GM19395 (cell line): Measurements from ENCODE around the gene MAPRE3.

Experiments used
- ATAC-seq: cut with Tn5 transposase; IDR thresholded peaks from one replicate; pipeline ENCODE4 v1.9.1; 2021; ENCODE audit warnings: mild to moderate bottlenecking, moderate library complexity; ENCODE audit not compliant: unreplicated experiment

The MAPRE3 gene

DNA sequence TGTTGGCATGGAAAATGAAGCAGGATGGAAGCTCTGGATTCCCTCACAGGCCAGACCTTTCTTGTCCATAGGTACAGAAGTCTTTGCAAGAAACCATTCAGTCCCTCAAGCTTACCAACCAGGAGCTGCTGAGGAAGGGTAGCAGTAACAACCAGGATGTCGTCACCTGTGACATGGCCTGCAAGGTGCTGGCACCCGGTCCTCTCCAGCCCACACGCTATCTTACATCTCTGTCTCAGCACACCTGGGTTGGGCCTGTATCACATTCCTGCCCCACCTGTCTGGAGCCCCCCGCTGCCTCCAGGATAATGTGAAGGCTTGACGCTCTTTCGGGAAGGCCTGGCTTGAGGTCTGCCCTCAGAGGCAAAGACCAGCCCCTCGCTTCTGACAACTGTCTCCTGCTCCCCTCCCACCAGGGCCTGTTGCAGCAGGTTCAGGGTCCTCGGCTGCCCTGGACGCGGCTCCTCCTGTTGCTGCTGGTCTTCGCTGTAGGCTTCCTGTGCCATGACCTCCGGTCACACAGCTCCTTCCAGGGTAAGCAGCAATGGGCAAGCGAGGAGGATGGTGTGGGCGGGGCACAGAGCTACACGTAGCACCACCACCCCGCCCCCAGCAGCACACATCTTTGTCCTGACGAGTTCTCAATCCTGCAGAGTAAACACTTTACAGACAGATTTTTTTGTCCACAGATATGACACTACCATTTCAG lies 68.3 kb downstream of the MAPRE3 start:
- ATAC-seq = no peak

DNA sequence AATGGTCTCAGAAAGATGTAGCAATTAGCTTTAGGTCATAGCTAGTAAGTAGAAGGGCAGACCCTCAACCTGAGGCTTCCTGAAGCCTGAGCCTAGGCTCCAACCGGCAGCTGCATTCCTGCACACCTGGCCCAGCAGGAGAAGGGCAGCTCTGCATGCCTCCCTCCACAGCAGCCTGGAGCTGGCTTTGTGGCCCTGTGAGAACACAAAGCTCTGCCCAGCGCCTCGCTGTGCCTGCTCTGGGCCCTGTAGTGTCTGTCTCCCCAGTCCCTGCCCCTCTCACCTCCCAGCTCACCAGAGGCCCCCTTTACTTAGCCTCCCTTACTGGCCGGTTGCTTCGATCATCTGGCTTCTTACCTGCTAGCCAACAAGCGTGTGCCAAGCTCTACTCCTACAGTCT lies 69.0 kb downstream of the MAPRE3 start:
- no peak for ATAC-seq

DNA sequence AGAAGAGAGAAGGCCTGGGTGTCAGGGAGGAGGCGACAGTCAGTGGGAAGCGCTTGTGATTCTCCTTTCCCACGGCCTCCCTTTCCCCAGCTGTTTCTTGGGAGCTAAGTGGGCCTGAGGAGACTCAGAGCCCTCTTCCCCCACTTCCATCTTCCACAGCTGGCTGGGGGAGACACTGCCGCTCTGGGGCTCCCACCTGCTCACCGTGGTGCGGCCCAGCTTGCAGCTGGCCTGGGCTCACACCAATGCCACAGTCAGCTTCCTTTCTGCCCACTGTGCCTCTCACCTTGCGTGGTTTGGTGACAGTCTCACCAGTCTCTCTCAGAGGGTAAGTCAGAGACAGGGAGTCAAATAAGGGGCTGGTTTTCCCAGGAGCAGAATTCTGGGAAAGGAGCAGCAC lies 69.4 kb downstream of the MAPRE3 start:
- no peak for ATAC-seq

DNA sequence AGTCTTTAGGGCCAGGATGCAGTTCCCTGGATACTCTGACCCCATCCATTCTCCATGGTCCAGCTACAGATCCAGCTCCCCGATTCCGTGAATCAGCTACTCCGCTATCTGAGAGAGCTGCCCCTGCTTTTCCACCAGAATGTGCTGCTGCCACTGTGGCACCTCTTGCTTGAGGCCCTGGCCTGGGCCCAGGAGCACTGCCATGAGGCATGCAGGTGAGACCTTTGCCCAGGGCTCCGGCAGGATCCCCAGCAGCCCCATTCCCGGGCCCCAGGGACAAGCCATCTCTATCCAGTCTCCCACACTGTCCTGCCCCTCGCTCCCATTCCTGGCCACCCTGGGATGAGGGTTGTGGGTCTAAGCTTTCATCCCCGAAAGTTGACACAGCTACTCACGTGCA lies 69.8 kb downstream of the MAPRE3 start:
- ATAC-seq = no peak

DNA sequence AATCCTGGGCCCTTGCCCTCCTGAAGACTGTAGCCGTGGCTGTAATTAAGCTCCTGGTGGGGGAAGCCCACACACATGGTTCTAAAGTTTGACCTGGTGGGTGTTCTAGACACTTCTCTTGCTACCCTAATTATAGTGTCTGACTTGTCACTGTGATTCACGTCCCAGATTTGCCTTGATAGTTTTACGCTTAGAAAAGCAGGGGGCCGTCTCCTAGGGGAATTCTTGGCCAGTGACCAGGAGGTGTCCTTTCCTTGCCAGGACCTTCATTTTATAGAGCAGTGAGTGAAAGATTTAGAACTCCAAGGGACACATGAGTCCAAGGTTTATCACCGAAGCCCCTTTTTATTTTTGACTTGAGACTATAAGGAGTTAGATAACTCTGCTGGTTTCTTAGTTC lies 71.3 kb downstream of the MAPRE3 start:
- no peak for ATAC-seq

DNA sequence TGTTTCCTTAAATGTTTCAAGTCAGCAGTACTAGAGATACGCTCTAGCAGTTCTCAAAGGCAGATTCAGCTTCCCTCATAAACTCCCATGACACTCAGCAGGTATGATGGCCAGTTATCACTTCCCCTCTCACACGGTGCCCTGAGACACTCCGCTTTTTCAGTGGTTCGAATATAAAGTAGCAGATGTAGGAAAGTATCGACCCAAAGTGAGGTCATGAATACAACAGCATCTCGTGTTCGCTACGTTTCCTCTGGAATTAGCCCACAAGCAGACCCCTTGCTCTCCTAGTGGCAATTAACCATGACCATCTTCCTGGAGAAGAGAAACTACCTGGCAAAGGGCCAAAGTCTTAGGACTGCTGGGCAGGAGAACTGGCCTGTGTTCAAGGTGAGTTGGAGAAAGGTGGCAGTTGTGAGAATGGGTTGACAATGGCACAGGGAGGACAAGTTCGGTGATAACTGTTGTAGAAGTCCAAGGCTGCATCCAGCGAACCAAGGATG lies 71.8 kb downstream of the MAPRE3 start:
- ATAC-seq = peak; percentile 69

DNA sequence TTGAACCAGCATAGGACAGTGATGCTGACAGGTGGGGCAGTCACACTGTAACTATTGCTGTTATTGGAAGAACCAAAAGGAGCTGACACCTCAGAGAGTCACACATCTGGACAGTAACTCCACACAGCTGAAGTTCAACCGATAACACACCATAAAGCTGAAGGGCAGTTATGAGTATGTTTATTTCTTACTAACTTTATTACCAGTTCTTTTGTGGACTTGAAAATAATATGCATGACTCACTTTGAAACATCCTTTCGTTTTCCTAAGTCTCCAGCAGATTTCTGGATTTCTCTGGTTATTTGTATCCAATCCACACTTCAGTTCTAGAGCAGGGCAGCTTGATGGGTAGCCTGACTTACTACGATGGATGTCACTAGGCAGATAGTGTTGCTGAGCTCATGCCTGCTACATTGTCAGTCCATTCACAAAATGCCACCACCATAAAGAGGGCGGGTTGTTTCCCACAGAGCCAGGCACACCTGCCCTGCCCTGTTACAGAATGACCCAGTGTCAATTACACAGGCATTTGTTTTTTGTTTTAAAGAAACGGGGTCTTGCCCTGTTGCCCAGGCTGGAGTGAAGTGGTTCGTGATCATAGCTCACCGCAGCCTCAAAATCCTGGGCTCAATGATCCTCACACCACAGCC lies 72.7 kb downstream of the MAPRE3 start:
- no peak for ATAC-seq

DNA sequence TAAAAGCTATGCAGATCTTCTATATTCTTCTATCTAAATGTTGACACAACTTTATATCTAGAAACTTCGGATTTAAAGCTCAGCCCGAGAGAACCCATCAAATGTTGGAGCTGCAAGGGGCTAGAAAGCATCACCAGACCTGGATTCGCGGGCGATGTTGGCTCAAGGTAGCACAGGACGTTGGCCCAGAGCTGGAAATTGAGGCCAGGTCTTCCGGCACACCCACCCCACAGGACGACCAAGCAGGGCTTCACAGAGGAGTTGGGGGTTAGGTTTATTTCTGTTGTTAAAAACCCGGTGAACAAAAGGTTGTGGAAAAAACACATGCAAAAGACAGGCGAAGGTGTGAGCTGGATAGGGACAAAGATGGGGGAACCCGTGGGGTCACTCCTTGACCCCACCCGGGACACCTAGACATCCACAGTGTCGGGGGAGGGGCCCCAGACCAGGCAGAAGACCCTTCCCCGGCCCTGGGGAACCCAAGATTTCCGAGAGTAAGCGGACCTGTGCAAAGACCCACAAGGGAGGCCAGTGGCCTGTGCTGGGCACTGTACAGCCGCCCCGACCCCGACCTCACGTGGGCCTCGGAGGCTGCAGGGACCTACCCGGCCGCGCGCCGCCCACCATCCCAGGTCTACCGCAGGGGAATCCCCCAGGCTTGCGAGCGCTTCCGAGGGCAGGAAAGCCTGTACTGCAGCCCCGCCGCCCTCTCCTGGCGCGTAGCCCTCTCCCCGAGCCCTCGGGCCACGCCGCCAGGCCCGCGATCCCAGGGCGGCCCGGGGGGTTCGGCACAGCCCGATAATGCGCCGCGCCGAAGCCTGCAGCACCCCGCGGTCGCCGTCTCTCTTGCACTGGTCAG lies 79.2 kb downstream of the MAPRE3 start:
- peak; percentile 20 for ATAC-seq

DNA sequence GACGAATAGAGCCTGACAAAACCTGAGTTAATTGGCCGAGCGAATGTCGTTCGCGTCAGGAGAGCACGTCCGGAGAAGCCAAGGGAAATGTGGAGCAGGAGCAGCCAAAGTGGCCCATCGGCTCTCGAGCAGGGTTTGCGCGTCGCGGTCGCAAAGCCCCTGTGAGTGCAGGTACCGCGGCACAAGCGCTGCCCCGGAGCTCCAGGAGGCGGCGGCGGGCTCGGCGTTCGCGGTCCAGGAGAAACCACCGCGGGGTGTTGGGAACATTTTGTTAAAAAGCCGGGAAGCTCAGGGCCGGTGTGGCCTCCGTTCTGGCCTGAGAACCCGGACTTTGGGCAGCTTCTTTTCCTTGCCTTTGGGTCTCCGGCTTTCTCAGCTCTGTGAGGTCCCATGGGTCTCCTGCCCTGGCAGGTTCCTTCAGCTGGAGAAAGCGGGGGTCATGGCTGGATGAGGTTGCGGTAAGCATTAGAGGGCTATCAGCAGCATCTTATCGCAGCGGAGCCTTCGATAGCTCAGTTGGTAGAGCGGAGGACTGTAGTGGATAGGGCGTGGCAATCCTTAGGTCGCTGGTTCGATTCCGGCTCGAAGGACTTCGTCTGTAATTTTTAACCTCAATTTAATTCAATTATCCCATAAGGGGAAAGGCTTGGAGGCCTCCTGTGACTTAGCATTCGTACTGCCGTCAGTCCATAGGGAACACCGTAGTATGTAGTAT lies 80.0 kb downstream of the MAPRE3 start:
- peak; percentile 56 for ATAC-seq

DNA sequence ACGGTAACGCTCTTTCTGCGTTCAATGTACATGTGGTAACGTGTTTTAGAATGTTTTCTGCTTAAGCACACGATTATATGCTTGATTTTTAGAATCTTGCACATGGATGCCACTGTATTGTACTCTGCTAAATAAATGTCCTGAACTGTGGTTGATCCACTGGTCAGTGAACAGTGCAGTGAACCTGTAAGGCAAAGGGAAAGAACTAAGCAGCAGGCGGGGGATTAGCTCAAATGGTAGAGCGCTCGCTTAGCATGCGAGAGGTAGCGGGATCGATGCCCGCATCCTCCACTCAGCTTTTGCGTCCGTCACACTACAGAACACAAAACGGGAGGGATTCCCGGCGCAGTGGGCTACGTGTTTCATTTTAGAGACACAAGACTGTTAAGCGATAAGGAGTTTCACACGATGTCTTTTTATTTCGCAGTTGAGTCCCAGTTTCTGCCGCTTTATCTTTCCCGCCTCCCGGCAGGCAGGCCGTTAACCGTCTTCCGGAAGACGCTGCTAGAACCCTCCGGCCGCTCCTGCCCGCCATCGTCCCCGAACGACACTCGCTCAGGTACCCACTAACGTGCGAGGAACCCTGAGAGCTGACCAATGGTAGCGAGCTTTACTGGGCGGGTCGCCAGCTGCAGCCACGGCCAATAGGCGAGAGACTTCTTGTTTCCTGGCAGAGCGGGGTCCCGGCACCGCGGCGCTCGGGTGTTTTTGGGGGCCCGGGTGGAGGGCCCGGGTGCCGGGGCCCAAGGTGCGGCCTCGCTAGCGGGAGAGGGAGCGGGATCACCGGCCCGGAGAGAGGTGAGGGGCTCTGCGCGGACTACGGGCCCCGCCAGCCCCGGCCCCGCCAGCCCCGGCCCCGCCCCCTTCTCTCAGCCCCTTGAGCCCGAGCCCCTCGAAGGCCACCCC lies 80.8 kb downstream of the MAPRE3 start, which contains the start of gene AGBL5:
TSS of gene AGBL5 (plus strand) at position 673 of the 906 bp plus-strand sequence. CDS start 1,291 bp downstream, outside the sequence.
- ATAC-seq = peak; percentile 72

DNA sequence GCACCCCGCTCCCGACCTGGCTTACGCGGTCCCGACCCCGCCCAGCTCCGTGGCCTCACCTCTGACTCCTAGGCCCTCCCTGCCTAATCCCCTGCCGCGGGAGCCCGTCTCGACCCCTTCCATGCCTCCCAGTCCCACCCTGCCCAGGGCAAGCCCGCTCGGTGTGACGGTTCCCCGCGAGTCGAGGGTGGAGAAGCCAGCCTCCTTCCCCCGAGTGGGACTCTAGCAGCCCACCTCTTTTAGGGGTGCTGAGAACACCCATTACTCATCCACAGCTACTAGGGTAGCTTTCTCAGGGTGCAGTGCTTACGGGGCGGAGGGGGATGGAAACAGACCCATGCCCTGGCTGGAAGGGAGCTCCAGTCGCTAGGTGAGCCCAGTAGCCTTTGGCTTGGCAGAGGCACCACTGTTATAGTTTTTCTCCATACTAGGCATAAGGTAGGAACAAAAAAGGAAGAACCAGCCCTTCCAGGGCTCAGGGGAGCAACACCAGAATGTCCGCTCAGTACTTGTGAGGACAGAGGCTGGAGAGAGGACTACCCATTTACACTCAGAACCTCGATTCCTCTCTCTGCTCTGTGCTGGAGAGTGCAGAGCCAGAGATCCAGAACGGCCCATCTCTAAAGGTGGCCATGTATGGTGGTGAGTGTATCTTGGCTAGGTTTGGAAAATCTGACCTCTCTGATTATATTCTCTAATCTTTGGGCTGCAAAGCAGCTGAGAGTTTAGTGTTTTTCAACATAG lies 81.6 kb downstream of the MAPRE3 start:
- no peak for ATAC-seq

DNA sequence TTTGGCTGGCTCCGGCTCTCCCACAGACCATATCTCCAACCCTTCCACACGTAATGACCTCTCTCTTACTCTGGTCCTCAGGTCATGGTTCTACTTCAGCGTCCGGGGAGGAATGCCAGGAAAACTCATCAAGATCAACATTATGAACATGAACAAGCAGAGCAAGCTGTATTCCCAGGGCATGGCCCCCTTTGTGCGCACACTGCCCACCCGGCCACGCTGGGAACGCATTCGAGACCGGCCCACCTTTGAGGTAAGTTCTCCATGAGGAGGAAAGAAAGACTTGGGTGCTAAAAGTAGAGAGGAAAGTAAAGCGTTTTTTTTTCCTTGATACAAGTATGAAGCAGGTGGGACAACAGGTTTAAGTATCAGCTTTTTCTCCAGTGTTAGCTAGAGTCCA lies 82.9 kb downstream of the MAPRE3 start:
- no peak for ATAC-seq

DNA sequence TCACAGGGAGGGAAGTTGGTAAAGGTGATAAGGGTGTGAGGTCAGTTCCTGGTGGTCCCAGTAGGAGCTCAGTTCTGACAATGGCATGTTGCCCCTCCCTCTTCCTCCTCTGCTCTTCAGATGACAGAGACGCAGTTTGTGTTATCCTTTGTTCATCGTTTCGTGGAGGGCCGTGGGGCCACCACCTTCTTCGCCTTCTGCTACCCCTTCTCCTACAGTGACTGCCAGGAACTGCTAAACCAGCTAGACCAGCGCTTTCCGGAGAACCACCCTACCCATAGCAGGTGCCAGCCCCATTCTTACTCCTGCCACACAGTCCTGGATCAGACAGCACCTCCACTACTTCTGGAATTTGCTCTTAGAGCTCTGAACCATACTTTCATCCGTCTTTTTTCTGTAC lies 83.3 kb downstream of the MAPRE3 start:
- no peak for ATAC-seq

DNA sequence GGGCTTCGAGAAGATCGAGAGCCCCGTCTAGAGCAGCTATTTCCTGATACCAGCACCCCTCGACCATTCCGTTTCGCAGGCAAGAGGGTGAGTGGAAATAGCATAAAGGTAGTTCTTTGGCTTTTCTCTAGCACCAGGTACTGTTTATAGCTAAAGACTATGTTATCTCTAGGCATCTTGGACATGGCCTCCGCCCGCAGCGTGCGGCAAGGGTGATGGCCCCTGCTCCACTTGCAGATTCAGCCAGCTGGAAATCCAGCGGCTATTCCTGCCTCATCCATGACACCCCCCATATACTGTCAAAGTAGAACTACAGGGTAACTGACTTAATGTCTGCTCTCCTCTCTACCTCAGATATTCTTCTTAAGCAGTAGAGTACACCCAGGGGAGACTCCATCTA lies 84.3 kb downstream of the MAPRE3 start:
- no peak for ATAC-seq

DNA sequence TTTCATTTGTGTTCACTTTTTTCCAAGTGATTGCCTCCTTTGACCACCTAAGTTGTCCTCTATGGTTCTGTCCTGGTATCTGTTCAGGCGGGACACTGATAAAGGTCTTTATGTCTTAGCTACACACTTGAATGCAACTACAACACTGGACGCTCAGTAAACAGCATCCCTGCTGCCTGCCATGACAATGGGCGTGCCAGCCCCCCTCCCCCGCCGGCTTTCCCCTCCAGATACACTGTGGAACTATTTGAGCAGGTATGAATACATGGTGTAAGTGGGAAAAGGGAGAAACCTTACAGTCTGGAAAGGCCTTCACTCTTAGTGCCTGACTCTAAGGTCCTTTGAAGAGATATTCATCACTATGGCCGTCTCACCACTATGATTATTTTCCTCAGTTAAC lies 86.7 kb downstream of the MAPRE3 start:
- ATAC-seq = no peak

DNA sequence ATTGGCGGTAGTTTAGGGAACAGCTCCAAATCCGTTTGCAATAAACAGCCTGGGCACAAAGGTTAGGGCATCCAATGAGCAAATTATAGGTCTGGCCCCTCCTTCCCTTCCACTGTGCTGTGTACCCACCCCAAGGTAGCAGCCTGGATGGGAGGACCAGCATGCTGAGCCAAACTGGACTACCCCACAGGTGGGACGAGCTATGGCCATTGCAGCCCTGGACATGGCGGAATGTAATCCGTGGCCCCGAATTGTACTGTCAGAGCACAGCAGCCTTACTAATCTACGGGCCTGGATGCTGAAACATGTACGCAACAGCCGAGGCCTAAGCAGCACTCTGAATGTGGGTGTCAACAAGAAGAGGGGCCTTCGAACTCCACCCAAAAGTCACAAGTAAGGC lies 87.8 kb downstream of the MAPRE3 start:
- no peak for ATAC-seq

DNA sequence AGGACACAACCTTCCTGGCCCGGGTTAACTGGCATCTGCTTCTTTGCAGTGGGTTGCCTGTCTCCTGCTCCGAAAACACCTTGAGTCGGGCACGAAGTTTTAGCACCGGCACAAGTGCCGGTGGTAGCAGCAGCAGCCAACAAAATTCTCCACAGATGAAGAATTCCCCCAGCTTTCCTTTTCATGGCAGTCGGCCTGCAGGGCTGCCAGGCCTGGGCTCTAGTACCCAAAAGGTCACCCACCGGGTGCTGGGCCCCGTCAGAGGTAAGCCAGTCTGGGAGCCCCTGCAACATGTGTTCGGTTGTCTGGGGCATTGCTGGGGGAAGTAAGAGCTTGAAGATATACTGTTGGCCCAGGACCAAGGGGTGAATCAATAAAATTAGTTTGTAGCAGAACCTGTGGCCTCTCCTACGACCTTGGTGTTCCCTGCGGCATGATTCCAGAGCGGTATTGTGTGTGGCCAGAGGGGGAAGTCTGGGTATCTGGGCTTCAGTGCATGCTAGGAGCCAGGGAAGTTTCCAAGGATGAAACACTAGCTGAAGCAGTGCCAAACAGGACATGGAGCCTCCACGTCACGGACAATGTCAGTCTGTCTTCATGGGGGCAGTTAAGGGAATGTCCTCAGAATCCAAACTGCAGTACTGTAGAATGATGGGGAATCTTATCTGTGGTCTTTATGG lies 88.8 kb downstream of the MAPRE3 start:
- no peak for ATAC-seq

DNA sequence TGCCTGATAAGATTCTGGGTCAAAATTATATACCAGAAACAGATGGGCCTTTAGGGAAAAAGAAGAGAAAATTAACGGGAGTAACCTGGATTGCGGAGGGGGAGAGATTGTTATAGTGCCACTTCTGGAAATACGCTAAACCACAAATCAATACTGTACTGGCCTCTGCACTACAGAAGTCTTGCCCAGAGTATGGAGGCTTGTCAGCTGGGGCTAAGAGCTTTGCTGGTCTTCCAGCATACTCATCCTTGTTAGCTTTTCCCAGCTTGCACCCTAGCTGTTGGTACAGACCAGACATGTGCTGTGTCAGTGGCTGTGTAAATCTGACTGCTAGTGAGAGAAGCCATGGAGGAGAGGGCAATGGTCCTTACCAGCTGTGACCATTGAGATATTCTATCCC lies 89.9 kb downstream of the MAPRE3 start:
- ATAC-seq = no peak

DNA sequence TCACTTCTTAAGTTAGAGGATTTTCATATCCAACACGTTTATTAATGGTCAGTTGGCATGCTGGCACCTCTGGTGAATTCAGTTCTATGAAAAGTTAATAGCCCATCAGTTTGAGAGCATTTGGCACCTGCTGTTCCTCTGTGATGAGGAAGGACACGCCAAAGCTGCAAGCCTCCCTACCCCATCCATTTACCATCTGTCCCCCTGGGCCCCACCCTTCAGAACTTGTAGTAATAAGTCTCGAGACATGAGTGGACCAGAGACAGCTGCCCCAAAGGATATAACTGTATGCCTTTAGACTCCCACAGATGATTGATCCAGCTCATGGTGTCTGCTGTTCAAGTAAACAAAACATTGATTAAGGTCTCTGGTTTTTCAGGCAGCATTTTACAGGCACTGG lies 94.7 kb downstream of the MAPRE3 start:
- no peak for ATAC-seq
